H9 (cell line): Measurements from ENCODE around the gene COL18A1. TPM values are rescaled to one million over a fixed set of nuclear protein-coding genes. Genes with fewer than 3 reads are reported as not detected.

Source experiments
- DNase-seq: peaks from one replicate; pipeline ENCODE4 v3.0.0-alpha.2; 2017
- H2AFZ ChIP-seq: one replicate; pipeline ENCODE4 v1.6.1; 2013; ENCODE audit warnings: mild to moderate bottlenecking, low read length, control low read depth, moderate library complexity
- H2AK5ac ChIP-seq: 2 replicates; pipeline ENCODE4 v1.6.1; 2013; ENCODE audit warnings: low read length, control low read depth, mixed read lengths; ENCODE audit not compliant: insufficient read length
- H2BK120ac ChIP-seq: one replicate; pipeline ENCODE4 v1.6.1; 2013; ENCODE audit warnings: low read depth, mild to moderate bottlenecking, low read length, control low read depth, inconsistent platforms; ENCODE audit not compliant: poor library complexity, severe bottlenecking
- H2BK12ac ChIP-seq: 2 replicates; pipeline ENCODE4 v1.6.1; 2013; ENCODE audit warnings: low read length, control low read depth, mixed read lengths, low read depth; ENCODE audit not compliant: insufficient read length
- H2BK15ac ChIP-seq: 2 replicates; pipeline ENCODE4 v1.6.1; 2013; ENCODE audit warnings: low read depth, low read length, control low read depth
- H2BK20ac ChIP-seq: one replicate; pipeline ENCODE4 v1.6.1; 2013; ENCODE audit warnings: low read depth, mild to moderate bottlenecking, low read length, control low read depth, inconsistent platforms; ENCODE audit not compliant: poor library complexity, severe bottlenecking
- H2BK5ac ChIP-seq: 2 replicates; pipeline ENCODE4 v1.6.1; 2013; ENCODE audit warnings: low read length, control low read depth, mixed read lengths; ENCODE audit not compliant: insufficient read length
- H3K14ac ChIP-seq: 2 replicates; pipeline ENCODE4 v1.6.1; 2013; ENCODE audit warnings: low read length, control low read depth; ENCODE audit not compliant: insufficient read depth
- H3K18ac ChIP-seq: 2 replicates; pipeline ENCODE4 v1.6.1; 2013; ENCODE audit warnings: low read depth, mild to moderate bottlenecking, mixed read lengths, low read length, control low read depth; ENCODE audit not compliant: insufficient read length
- H3K23ac ChIP-seq: 2 replicates; pipeline ENCODE4 v1.6.1; 2013; ENCODE audit warnings: low read length, control low read depth, mixed read lengths, low read depth; ENCODE audit not compliant: insufficient read length
- H3K23me2 ChIP-seq: 2 replicates; pipeline ENCODE4 v1.6.1; 2013; ENCODE audit warnings: low read depth, mild to moderate bottlenecking, mixed read lengths, low read length, control low read depth; ENCODE audit not compliant: insufficient read length, poor library complexity, severe bottlenecking
- H3K27ac ChIP-seq: 2 replicates; pipeline ENCODE4 v1.5.1; 2013; ENCODE audit warnings: low read length, control low read depth, mixed read lengths, low read depth; ENCODE audit not compliant: insufficient read length
- H3K27me3 ChIP-seq: 2 replicates; pipeline ENCODE4 v1.6.1; 2013; ENCODE audit warnings: low read length, control low read depth, inconsistent platforms; ENCODE audit not compliant: insufficient read depth
- H3K4ac ChIP-seq: 2 replicates; pipeline ENCODE4 v1.6.1; 2013; ENCODE audit warnings: low read depth, mild to moderate bottlenecking, control low read depth, inconsistent platforms, low read length, moderate library complexity
- H3K4me1 ChIP-seq: 2 replicates; pipeline ENCODE4 v1.6.1; 2013; ENCODE audit warnings: low read length, control low read depth, inconsistent platforms; ENCODE audit not compliant: insufficient read depth
- H3K4me2 ChIP-seq: 2 replicates; pipeline ENCODE4 v1.6.1; 2013; ENCODE audit warnings: low read length, control low read depth, mixed read lengths; ENCODE audit not compliant: insufficient read length, insufficient read depth
- H3K56ac ChIP-seq: 2 replicates; pipeline ENCODE4 v1.6.1; 2013; ENCODE audit warnings: low read depth, mild to moderate bottlenecking, mixed read lengths, low read length, control low read depth; ENCODE audit not compliant: insufficient read length
- H3K79me1 ChIP-seq: 2 replicates; pipeline ENCODE4 v1.6.1; 2013; ENCODE audit warnings: low read depth, mild to moderate bottlenecking, moderate library complexity, low read length, control low read depth, inconsistent platforms; ENCODE audit not compliant: insufficient read depth, poor library complexity, severe bottlenecking
- H3K79me2 ChIP-seq: 2 replicates; pipeline ENCODE4 v1.6.1; 2013; ENCODE audit warnings: low read length, control low read depth, inconsistent platforms; ENCODE audit not compliant: insufficient read depth
- H3K9ac ChIP-seq: 2 replicates; pipeline ENCODE4 v1.6.1; 2013; ENCODE audit warnings: low read length, control low read depth, mixed read lengths; ENCODE audit not compliant: insufficient read length; ENCODE audit errors: extremely low read depth
- H3K9me3 ChIP-seq: one replicate; pipeline ENCODE4 v1.6.1; 2013; ENCODE audit warnings: low read depth, low read length, inconsistent platforms; ENCODE audit not compliant: control insufficient read depth
- H3T11ph ChIP-seq: one replicate; pipeline ENCODE4 v1.6.1; 2013; ENCODE audit warnings: mild to moderate bottlenecking, low read length, control low read depth, inconsistent platforms
- H4K20me1 ChIP-seq: one replicate; pipeline ENCODE4 v1.6.1; 2013; ENCODE audit not compliant: control insufficient read depth, insufficient read length, insufficient read depth
- H4K5ac ChIP-seq: 2 replicates; pipeline ENCODE4 v1.6.1; 2013; ENCODE audit warnings: low read depth, mild to moderate bottlenecking, mixed read lengths, low read length, control low read depth; ENCODE audit not compliant: insufficient read length
- H4K8ac ChIP-seq: replicated peaks from 2 replicates; pipeline ENCODE4 v1.6.1; 2013; ENCODE audit warnings: low read length, control low read depth, mixed read lengths, low read depth; ENCODE audit not compliant: insufficient read length
- H4K91ac ChIP-seq: 2 replicates; pipeline ENCODE4 v1.6.1; 2013; ENCODE audit warnings: low read depth, mild to moderate bottlenecking, moderate library complexity, mixed read lengths, low read length, control low read depth; ENCODE audit not compliant: insufficient read length
- H3K27ac Mint-ChIP-seq, 3 experiments: 2 replicates in 2 of 3; 3 replicates in 1 of 3; pipeline ENCODE4 v1.8.0; 2020 to 2021; ENCODE audit warnings: mixed read lengths in 3 of 3, mild to moderate bottlenecking in 1 of 3, moderate library complexity in 1 of 3
- H3K27me3 Mint-ChIP-seq: 2 replicates; pipeline ENCODE4 v1.8.0; 2021; ENCODE audit warnings: low read depth, mild to moderate bottlenecking, moderate library complexity, mixed read lengths
- H3K36me3 Mint-ChIP-seq, 3 experiments: 2 replicates in 2 of 3; 3 replicates in 1 of 3; pipeline ENCODE4 v1.8.0; 2020 to 2021; ENCODE audit warnings: low read depth in 3 of 3, mixed read lengths in 3 of 3; ENCODE audit not compliant: insufficient read depth in 1 of 3
- H3K4me1 Mint-ChIP-seq, 2 experiments: 2 replicates each; pipeline ENCODE4 v1.8.0; 2020; ENCODE audit warnings: mixed read lengths in 2 of 2
- H3K4me3 Mint-ChIP-seq, 2 experiments: 2 replicates in 1 of 2; 3 replicates in 1 of 2; pipeline ENCODE4 v1.8.0; 2020 to 2021; ENCODE audit warnings: mild to moderate bottlenecking in 2 of 2, mixed read lengths in 2 of 2, moderate library complexity in 1 of 2
- H3K9me3 Mint-ChIP-seq, 2 experiments: 2 replicates in 1 of 2; 3 replicates in 1 of 2; pipeline ENCODE4 v1.8.0; 2020; ENCODE audit warnings: mild to moderate bottlenecking in 2 of 2, mixed read lengths in 2 of 2, moderate library complexity in 1 of 2
- WGBS: extraction: QIAGEN DNeasy Blood & Tissue Kit; methylation state at CpG from one replicate; pipeline ENCODE4 v1.1.7; 2013; ENCODE audit warnings: missing lambda C conversion rate, low lambda C conversion rate, mixed read lengths; ENCODE audit not compliant: insufficient read length; ENCODE audit errors: extremely low coverage; 5-methylcytosine and 5-hydroxymethylcytosine counted together
- total RNA-seq: library from RNA; stranded (reverse); gene quantifications from 2 replicates; pipeline ENCODE4 v1.2.1, GENCODE V29; 2021
- TF ChIP-seq, protein P1 (sequence below): fragments of 200-600 bp; sonication (generic); conservative IDR thresholded peaks from 3 replicates; pipeline ENCODE4 v1.8.0; 2021; ENCODE audit warnings: antibody characterized with exemption, mild to moderate bottlenecking

The COL18A1 gene
- total RNA-seq, 1 experiment from 2014 or later, result 232 TPM

DNA sequence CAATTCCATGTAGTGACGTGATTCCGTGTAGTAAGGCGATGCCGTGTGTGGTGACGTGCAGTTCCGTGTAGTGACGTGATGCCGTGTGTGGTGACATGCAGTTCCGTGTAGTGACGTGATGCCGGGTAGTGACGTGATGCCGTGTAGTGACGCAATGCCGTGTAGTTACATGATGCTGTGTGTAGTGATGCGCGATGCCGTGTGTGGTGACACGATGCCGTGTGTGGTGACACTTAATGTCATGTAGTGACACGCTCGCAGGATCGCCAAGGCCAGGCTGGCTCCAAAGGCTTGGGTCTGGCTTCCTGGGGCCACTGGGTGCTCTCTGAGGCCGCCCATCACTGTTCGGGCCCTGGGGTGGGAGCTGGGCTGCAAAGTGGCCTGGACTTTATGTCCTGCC is 14.2 kb downstream of the COL18A1 start:
- peak overlapping the region; percentile 43 for H3K18ac ChIP-seq
- H4K5ac ChIP-seq, result peak overlapping the region; percentile 79
- no peaks in the 10 kb centered on the region for H3K27me3 ChIP-seq
- H2BK20ac ChIP-seq, result no peak overlapping the region
- H3K27ac ChIP-seq, result no peak overlapping the region
- H2BK15ac ChIP-seq, result no peak overlapping the region
- H3K4me2 ChIP-seq, result no peak overlapping the region
- no CpG with 5 or more reads among the region's 25 CpGs for WGBS
- no peak overlapping the region for H2BK12ac ChIP-seq
- Mint-ChIP-seq H3K4me1 (peaks cover 35 to 40% of the 10 kb centered on the region in 2 experiments), H3K36me3 (peaks cover 0 to 18% (median 7%) of the 10 kb centered on the region in 3 experiments; a peak in 6 of 7 replicates), H3K27me3 (no peaks in the 10 kb centered on the region), H3K9me3 (no peaks in the 10 kb centered on the region), H3K27ac (peak overlapping the region; percentile 1 to 38 (median 32); a peak in 6 of 7 replicates), H3K4me3 (no peak overlapping the region)
- peak overlapping the region; percentile 79 for H4K8ac ChIP-seq
- H4K91ac ChIP-seq, result no peak overlapping the region
- peaks cover 16% of the 10 kb centered on the region for H3K79me1 ChIP-seq
- no peaks in the 10 kb centered on the region for H3K9me3 ChIP-seq
- no peak overlapping the region for H3T11ph ChIP-seq
- no peak for DNase-seq
- H3K14ac ChIP-seq, result no peak overlapping the region
- peaks cover 76% of the 10 kb centered on the region; the same call in 1 of the 2 replicates for H3K79me2 ChIP-seq
- H3K23ac ChIP-seq, result peak overlapping the region; percentile 74
- no peak overlapping the region for H2AK5ac ChIP-seq
- H2BK120ac ChIP-seq, result no peak overlapping the region
- no peak overlapping the region for H3K9ac ChIP-seq
- H2BK5ac ChIP-seq, result peak overlapping the region; percentile 13
- TF ChIP-seq, protein P1, sequence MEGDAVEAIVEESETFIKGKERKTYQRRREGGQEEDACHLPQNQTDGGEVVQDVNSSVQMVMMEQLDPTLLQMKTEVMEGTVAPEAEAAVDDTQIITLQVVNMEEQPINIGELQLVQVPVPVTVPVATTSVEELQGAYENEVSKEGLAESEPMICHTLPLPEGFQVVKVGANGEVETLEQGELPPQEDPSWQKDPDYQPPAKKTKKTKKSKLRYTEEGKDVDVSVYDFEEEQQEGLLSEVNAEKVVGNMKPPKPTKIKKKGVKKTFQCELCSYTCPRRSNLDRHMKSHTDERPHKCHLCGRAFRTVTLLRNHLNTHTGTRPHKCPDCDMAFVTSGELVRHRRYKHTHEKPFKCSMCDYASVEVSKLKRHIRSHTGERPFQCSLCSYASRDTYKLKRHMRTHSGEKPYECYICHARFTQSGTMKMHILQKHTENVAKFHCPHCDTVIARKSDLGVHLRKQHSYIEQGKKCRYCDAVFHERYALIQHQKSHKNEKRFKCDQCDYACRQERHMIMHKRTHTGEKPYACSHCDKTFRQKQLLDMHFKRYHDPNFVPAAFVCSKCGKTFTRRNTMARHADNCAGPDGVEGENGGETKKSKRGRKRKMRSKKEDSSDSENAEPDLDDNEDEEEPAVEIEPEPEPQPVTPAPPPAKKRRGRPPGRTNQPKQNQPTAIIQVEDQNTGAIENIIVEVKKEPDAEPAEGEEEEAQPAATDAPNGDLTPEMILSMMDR, result no peak
- H4K20me1 ChIP-seq, result peaks cover 4% of the 10 kb centered on the region
- no peaks in the 10 kb centered on the region for H3K23me2 ChIP-seq
- H3K56ac ChIP-seq, result peak overlapping the region; percentile 33
- H3K4me1 ChIP-seq, result peaks cover 6% of the 10 kb centered on the region
- no peak overlapping the region for H3K4ac ChIP-seq
- no peak overlapping the region for H2AFZ ChIP-seq
